ENCODE measurements around the gene CREBBP.

Gene CREBBP

DNA sequence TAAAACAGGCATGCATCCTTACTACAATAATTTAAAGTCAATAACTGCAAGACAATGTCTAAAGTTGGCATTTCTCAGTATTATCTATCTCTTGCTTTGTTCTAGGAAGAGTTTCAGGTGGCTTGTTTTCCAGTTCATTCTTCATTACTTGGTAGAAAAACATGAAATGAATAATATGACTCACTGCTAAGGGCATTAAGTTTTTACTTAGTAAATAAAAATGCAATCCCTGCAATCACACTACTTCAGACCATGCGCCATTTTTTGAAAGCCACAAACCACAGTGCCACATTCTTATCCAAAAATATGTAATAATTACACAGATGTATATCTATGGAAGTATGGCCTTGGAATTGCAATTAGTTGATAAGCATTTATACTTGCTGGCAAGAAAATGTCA, 55.4 kb downstream of the CREBBP start:
- DNase-seq (ENCODE audit: low read depth in 1 of 2, low spot score in 1 of 2): no peak

DNA sequence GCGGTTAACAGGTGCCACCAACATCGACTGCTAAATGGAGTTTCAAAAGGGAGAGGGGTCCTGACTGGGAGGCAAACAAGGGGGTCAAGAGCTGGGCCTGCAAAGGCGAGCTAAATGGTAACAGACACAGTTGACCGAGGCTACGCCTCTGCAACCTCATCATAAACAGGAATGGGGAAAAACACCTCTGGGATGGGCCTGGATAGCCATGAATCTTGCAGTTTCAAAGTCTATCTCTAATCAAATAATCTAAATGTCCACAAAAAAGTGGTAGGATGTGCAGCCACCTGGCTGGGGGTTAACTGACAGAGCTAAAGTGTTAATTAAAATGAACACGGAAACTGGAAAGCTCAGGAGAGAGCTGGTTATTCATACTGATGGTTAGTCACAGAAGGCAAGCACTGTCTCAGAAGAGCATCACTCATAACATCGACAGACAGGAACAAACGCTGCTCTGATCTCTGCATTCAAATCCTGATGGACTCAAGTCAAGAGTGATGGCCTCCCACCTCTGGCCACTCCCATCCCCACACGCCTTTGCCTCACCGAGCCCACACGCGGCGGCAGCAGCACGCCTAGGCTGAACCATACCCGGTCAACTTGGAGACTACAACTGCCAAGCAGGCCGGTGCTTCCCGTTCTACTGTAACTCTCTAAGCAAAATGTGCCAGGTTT, 56.3 kb downstream of the CREBBP start:
- no peak for DNase-seq (ENCODE audit: low read depth in 1 of 2, low spot score in 1 of 2)

DNA sequence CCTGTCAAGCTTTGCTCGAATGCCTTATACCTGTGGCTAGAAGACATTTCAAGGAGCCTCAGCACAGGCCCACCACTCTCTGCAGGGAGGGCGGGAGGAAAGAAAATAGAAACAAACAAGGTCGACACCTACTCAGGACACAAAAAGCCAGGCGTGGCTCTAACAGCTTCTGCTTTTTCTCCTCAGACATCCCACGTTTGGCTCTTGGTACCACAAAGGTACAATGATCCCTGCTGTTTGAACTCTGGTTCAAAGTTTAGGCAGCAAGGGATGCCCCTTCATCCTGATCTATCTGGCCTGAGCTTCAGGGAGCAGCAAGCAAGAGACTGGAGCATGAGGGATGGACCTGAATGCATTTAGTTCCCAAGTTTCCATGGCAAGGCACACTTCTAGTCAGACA, 57.1 kb downstream of the CREBBP start:
- DNase-seq (ENCODE audit: low read depth in 1 of 2, low spot score in 1 of 2): no peak

DNA sequence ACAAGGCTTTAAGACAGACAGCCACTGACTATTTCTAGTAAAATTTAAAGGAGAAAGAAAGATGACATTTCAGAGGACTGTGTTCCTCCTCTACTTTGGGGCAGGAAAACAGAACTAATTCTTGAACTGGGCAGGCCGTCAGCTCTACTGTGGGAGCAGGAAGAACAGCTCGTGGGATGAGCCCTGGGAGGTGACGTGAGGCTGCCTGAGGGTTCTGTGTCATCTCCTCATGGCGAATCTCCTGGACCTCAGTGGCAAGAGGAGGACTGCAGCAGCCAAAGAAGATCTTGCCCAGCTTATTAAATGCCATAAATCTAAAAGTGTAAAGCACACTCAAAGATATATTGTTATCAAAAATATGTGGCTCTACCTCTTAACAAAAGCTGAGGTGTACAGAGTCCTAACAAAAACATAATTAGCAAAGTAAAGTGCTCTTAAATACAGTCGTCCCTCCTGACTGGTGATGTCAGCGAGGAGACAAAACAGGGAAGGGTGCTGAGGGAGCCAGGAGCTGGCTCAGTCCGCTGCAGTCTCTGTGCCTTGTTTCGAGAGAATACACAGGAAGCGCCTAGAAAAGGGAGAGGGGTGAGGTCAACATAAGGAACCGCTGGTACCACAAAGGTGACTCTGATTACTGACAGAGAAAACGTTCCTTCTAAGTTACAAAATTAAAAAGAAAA, 58.0 kb downstream of the CREBBP start:
- DNase-seq (ENCODE audit: low read depth in 1 of 2, low spot score in 1 of 2): no peak

DNA sequence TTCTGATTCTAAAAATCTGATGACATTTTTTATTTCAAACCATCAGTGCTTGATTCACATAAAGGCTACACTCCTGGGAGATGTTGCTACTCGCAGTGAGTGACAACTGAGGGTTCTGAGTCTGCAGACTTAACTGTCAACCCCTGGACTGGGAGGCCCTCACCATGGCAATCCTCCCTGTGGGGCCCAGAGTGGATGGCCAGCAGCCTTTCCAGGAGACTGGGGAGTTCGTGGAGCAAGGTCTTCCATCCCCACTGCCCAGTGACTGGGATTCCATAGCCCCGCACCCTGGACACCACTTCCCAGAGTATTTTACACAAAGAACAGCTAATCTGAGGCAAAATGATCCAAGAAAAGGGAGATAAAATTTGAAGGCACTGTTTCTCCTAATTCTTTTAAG, 59.3 kb downstream of the CREBBP start:
- no peak for DNase-seq (ENCODE audit: low read depth in 1 of 2, low spot score in 1 of 2)

DNA sequence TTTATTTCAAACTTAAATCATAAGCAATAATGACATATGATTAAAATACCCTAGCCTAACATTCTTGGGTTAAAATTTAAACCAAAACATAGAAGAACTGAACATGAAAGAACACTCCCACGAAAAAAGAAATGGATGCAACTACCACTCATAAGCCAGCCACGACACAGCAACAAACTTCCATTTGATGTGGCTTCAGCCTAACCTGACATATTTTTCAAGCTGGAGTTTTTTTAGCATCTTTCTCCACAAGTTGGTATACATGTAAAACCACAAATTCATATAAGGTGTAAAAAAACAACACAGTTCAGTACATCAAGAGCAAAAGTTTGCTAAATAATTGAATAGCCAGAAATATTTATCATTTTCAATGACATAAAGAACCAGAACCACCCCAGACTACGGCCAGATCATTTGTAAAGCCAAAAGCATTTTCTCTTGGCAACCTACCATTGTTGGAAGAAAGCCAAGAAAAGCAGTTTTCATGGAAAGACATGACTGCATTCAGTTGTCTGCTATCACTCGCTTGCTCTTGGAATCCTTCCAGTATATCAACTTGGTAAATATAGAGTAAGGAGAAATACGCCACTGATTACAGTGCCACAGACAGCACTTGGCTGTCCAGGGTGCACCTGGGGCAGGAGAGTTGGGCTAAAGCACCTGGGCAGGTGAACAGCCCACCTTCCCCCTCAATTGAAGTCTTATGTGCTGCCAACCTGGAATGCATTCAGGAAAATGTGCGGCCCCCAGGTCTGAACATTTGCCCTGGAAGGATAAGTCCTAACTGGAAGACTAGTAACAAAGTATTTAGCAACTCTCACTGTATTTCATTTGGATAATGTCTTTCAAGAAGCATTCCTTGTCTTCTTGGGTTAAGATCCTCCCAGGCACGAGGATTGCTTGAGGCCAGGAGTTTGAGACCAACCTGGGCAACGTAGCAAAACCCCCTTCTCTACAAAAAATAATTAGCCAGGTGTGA, 60.5 kb downstream of the CREBBP start:
- no peak for DNase-seq (ENCODE audit: low read depth in 1 of 2, low spot score in 1 of 2)

DNA sequence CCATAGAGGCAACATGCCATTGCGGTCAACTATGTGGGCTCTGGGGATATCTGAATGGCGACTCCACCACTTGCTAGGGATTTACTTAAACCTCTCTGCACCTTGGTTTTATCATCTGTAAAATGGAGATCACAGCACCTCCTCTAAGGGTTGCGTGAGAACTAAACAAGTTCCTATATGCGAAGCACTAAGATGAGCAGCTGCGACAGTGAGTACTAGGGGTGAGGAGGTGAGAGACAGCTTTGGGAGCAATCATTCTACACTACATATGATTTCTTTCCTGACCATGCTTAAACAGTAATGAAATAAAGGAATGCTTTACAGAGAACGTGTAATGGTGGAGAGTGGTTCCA, 61.4 kb downstream of the CREBBP start:
- no peak for DNase-seq (ENCODE audit: low read depth in 1 of 2, low spot score in 1 of 2)

DNA sequence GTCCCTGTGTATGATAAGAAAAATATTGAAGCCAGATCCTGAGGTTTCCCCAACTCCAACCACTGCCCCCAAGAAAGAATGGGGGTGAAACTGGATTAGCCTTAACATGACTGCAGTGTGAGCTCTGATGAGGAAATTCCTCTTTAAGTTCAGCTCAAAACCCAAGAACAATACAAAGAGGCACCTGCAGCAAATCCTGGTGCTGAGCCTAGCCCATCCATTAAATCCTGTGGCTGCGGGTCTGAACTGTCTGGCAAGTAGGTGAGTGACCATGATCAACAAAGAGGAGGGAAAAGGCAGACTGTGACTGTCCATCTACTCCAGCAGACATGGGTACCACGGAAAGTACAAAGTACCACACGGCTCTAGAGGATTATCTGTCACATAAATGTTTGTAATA, 64.2 kb downstream of the CREBBP start:
- no peak for DNase-seq (ENCODE audit: low read depth in 1 of 2, low spot score in 1 of 2)

DNA sequence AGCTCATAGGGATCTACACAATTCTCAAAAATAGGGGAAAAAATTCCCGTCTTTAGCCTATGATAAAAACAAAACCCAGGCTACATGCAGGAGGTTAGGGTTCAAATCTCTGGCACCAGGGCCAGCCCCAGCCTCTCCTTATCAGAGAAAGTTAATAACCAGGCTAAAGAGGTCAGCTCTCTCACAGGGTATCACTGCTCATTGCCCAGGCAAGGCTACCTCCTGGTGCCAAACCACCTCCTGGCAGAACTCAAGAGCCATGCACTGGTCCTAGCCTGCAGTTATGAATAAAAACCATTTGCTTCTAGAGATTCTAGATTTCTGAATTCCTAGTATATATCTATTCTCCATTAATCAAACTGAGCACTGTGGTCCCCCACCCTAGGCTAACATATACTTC, 65.8 kb downstream of the CREBBP start:
- no peak for DNase-seq (ENCODE audit: low read depth in 1 of 2, low spot score in 1 of 2)

DNA sequence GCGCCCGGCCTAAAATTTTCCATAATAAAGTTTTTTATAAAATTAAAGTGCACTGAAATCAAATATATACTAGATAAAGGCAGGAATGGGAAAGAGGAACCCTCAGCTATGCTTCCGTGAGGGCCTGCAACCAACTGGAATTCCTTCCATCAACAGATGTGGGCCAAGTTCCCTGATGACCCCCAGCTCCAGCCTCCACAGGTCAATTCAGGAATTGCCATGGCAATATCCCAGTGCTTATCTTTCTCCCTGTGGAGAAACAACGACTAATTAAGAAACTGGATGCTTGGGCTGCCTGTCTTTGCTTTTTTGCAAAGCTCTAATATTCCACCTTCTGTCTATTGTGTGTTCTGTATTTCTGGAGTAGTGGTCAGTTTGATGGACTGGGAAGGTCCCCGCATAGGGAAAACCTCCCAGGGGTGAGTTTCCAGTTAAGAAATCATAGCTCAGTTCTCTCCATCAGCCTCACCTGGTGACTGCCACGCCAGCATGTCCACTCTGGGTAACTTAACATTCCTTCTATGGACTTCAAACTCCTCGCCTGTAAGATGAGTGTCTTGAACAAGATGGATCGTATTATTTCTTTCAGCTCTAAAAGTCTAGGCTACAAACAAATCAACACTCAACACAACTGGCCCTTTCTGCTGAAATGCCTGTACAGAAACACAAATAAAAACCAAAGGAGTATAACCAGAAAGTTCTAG, 67.9 kb downstream of the CREBBP start:
- DNase-seq (ENCODE audit: low read depth in 1 of 2, low spot score in 1 of 2): no peak

DNA sequence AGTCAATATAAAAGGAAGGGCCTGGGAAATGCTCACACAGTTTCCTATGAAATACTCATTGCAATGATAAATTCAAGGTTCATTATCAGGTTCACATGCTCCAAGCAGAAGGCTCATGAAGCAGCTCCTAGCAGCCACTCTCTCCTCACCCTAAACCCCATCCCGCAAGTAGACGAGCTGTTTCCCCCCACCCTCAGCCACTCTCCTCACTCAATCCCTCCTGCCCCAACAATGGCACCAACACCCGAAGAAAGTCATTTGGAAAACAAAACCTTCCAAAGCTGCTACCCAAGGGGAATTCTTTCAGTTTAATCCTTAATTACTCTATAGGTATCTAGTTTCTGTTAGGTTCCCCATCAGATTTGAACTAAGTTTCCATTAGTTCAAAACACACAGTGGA, 69.7 kb downstream of the CREBBP start:
- DNase-seq (ENCODE audit: low read depth in 1 of 2, low spot score in 1 of 2): no peak

DNA sequence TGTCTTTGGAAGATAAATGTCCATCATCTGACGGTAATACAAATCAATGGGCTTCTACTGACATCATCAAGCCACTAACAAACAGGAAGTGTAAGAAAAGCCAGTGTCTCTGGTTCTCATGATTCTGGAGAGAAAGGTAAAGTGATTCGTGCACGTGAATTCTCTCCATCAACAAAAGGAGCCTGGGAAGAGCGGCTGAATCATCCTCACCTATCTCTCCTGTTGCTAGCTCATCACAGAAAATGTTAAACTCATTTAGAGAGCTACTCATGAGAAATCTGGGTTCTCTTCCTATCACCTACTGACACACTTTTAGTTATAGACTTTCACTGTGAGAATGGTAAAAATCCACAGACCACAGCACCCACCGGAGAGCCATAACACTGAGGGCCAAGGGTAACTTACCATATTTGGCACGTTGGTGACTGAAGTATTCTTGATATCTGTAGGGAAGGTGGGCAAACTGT, 70.3 kb downstream of the CREBBP start:
- DNase-seq (ENCODE audit: low read depth in 1 of 2, low spot score in 1 of 2): no peak

DNA sequence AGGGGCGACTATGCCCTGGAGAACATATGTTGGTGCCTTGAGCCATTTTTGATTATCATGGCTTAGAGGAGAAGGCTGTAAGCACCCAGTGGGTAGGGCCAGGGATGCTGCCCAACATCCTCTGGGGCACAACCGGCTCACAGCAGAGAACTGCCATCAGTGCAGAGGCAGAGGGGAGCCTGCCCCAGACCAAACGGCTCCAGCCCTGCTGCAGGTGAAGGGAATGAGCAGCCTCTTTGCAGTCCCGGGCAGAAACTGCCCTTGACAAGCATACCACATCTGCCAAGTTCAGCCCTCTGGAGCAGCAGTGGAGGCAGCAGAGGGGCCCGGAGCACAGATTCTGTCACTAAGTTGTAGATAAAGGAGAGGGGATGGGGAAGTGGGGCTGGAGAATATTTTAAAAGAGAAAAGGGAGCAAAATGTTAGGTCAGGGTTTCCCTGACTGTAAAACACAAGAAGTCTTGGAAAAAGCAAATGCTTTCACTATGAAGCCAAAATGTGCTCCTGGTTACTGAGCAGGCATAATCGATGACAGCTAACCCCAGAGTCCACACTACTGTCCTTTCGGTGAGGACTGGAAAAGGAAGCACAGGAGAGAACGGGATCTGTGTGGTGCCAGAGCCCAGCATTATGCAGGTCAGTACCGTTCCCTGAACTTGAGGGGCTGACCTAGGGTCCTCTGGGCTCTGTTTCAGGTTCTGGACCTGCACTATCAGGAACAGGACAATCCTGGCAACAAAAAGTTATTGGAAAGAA, 72.0 kb downstream of the CREBBP start:
- no peak for DNase-seq (ENCODE audit: low read depth in 1 of 2, low spot score in 1 of 2)

DNA sequence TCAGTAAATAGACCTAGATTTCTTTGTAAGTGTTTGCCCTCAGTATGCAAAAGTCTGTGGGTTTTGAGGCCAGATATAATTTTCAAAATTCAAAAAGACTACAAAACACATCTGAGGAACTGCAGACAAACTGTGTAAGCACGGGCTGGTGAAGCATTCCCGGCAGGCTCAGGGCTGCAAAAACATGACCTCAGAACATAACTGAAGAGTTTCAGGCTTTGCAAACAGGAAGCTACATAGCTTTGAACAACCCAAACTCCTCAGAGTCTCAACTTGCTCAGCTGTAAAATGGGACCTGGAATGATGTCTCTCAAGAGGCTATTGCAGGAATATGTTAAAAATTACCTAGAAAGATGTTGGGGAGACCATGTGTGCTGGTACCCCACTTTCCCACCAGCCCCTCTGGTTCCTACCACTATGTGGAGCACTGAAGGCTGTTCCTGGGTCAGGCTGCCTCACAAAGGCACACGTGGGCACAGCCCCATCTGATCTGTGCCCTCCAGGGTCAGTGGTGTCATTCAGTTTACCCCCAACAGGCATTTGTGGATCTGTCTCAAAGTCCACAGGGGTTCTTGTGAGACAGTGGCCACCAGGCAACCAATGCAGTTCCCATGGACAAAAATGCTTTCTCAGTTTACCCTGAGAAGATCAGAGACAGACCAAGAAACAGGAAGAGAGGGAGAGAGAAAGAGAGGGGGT, 72.9 kb downstream of the CREBBP start:
- no peak for DNase-seq (ENCODE audit: low read depth in 1 of 2, low spot score in 1 of 2)

DNA sequence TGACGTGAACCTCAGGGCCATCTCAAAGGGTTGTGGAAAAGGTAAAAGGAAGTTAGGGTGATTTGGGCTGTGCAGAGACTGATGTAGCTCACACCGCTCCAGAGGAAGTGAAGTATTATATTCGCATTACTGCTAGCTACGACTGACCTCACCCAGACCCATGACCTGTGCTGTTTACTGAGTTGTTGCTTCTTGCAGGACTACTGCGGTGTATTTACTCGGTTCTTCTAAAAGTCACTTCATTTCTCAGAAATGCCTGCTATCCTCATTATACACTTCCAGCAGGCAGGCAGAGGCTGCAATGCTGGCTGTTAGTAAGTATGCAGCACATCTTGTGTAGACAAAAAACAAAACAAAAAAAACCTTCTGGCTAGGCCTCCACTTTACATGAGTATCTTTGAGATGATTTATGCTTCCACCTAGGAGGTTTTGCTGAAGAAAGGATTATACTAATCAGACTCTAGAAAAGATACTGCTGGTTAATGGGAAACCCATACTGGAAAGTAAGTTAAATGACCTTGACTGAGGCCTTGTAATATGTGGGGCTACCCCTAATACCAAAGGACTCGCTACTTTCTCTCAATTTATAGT, 76.0 kb downstream of the CREBBP start:
- no peak for DNase-seq (ENCODE audit: low read depth in 1 of 2, low spot score in 1 of 2)

DNA sequence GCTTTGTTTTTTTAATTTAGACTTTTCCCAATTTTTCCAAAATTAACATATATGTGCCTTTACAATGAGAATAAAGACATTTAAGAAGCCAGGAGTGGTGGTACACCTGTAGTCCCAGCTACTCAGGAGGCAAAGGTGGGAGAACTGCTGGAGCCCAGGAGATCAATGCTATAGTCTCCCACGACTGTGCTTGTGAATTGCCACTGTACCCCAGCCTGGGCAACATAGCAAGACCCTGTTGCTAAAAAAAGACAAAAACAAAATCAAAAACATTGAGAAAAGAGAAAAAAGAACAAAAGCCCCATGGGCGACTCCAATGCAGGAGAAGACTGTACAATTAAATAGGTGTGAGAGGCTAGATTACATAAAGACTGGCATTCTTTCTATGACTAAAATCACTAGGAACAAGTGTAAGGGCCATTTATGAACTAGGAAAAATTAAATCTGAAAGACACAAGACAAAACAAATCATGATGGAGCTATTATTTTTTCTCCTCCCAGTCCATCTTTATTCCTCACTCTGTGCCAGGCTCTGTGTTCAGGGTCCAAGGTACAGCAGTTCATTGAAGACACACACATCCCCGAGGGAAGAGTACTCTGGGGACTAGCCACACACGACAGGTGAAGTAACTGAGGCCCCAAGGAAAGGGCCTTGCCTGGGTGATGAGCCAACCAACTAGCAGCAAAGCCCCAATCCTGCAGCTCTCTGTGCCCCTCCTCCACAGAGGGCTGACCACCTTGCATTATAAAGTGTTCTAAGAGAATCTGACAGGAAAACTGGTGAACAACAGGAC, 79.8 kb downstream of the CREBBP start:
- no peak for DNase-seq (ENCODE audit: low read depth in 1 of 2, low spot score in 1 of 2)

DNA sequence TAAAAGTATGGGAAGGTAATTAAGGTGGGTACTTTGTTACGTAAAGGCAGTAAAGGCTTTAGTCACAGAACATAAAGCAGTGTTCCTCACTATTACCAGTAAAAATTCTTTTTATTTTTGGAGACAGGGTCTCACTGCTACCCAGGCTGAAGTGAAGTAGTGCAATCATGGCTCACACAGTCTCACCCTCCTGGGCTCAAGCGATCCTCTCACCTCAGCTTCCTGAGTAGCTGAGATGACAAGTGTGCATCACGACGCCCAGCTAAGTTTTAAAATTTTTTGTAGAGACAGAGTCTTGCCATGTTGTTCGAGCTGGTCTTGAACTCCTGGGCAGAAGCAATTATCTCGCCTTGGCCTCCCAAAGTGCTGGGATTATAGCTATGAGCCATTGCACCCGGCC, 80.5 kb downstream of the CREBBP start:
- DNase-seq (ENCODE audit: low read depth in 1 of 2, low spot score in 1 of 2): no peak

DNA sequence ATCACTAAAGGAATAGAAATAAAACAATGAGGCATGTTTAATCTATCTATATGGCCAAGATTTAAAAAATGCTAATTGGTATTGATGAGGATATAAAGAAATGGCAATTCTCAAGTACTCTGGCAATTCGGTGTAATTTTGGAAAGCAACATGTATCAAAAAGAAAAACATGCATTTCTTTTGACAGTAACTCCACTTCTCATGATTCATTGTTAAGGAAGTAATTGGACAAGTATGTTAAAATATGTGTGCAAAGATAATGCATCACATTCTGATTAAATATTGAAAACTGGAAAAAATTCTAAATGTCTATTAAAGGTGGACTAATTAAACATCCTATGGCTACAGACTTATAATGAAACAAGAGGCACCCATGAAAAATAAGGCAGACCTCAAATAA, 81.2 kb downstream of the CREBBP start:
- no peak for DNase-seq (ENCODE audit: low read depth in 1 of 2, low spot score in 1 of 2)

DNA sequence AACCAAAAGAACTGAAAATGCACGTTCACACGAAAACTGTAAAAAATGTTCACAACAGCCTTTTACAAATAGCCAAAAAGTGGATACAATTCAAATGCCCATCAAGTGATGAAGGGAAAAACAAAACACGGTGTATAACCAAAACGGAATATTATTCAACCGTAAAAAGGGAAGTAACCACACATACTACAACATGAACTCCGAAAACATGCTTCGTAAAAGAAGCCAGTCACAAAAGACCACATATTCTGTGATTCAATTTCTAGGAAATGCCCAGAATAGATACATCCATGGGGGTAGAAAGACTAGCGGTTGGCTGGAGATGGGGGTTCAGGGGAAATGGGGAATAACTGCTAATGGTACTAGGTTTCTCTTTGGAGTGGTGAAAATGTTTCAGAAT, 81.7 kb downstream of the CREBBP start:
- DNase-seq (ENCODE audit: low read depth in 1 of 2, low spot score in 1 of 2): no peak
